GM21367 (cell line): ENCODE results near the gene SLF1.
A peak's percentile ranks its signal among the peaks of the same experiment; 100 is the strongest.

Experiments used
- ATAC-seq: cut with Tn5 transposase; IDR thresholded peaks from one replicate; pipeline ENCODE4 v1.9.1; 2021; ENCODE audit not compliant: unreplicated experiment

SLF1 gene

DNA sequence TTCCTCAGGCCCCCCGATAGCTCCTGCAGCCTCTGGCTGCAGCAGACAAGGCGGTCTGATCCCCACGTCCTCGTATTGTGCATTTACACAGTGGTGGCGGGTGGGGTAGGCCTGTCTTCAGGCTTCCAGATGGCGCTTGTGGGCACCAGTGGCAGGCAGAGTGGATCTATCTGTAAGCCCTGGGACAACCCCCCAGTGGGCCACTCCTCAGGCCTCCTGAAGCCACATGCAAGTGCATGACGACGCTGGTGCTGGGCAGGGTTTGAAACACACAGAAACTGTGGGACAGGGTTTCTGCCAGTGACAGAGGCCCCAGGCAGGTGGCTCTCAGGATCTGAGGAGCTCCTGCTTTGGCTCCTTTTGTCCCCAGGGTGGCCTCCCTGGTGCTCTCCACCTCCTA lies 42.0 kb downstream of the SLF1 start:
- ATAC-seq: no peak

DNA sequence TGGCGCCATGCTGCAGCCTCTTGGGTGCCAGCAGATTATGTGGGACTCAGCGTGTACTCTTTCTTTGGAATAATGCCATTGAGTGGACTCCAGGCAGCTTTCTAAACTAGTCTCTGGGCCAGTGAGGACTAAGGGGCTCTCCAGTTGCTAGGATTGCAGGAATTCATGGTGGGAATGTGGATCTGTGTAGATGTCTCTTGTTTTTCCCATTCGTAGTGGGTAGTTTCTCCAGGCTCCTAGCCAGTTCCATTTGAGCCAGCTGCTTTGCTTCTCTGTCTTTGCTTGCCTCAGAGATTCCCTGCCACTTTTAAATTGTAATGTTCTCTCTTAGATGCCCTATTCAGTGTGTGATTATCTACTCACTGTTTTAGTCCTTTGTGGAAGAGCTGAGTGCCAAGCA lies 42.6 kb downstream of the SLF1 start:
- no peak for ATAC-seq

DNA sequence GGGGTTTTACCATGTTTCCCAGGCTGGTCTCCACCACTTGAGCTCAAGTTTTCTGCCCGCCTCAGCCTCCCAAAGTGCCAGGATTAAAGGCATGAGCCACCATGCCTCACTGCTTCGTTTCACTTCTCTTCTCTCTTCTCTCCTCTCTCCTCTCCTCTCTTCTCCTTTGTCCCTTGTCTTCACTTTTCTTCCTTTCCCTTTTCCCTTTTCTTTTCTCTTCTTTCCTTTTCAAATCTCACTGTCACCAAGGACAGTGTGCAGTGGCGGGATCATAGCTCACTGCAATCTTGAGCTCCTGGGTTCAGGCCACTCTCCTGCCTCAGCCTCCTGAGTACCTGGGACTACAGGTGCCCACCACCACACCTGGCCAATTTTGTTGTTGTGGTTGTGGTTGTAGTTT lies 49.5 kb downstream of the SLF1 start:
- no peak for ATAC-seq

- ATAC-seq: no peak
Observed at GRCh38 chr5:94670726-94671125, 52.3 kb downstream of the SLF1 start.

- ATAC-seq: no peak
Observed at GRCh38 chr5:94672746-94673145, 54.3 kb downstream of the SLF1 start.

DNA sequence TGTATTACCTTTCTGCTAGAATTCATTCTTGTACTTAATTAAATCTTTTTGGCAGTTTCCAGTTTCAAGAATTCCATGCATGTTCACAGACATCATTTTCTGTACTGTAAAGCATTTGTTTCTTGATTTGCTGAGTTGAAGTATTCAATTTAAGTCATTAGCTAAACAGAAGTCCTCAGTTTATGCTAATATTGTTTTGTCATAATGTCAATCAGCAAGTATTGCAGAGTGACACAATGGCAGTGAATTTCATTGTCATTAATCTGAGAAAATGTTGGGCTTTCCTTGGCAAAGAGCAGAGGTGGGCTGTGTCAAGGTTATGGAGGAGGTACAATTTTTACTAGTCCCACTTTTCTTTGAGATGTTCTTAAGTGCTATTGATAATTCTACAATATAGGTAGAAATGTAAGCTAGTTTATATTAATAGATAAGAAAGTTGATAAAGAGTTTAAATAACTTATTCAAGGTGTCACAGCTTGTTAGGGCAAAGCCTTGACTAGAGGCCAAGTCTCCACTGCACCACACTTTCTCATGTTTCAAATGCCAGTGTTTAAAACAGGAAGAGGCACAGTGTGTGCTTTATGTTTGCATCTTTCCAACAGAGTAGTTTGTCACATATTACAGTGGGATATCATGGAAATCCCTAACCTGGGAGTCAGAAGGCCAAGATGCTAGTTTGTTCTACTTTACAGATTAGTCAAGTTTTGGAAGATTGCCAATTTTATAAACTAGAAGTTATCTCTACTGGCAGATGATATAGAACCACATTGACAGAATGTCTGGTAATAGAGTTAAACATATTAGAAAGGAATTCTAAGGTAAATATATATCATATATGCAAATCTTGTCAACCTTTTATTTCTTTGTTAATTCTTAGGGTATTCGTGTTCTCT lies 56.3 kb downstream of the SLF1 start:
- ATAC-seq: no peak

DNA sequence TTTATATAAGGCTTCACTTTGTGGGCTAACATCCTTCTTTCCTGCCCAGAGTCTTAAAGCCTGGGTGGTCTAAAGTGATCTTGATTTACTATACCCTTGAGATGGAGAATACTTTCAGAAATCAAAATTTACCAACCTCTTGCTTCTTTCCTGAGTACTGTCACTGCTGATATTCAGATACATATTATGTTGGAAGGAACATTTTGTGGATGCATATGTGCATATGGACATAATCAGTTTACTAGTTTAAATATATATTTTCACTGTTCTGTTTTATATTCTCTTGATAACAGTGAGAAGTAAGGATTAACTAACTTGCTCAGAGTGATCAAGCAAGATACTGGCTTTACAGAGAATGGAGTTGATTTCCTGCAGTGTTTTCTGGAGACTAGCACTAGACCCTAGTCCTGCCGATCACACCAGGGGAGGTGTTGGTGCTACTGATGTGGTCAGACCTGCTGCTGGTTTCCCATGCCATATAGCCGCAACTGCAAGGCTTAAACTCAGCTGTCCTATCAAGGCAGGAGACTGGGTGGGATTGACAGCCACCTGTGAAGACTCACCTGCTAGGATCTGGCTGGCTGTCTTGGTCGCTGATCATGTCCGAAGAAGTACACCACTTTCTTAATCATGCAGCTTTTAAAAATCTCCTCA lies 57.6 kb downstream of the SLF1 start:
- no peak for ATAC-seq

GRCh38 chr5:94682814-94683520 lies 64.5 kb downstream of the SLF1 start:
- ATAC-seq: no peak

DNA sequence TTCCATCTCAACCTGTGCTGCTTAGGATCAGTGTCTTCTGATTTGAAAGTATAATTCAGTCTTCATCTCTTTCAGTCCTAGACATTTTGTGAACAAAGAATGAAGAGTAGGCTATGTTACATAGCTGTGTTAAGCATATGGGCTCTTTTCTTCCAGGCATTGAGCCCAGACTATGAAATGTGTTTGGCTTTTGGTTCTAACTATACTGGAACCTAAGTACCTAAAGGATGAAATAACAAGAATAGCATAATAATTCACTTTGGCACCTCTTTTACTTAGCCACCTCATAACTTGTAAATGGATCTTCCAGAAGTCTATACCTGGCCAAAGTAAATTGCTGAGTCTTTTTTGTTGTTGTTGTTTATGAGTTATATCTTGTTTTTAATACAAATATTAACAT lies 71.4 kb downstream of the SLF1 start:
- ATAC-seq: no peak

GRCh38 chr5:94690778-94691177 lies 72.3 kb downstream of the SLF1 start:
- no peak for ATAC-seq

GRCh38 chr5:94691291-94691690 lies 72.8 kb downstream of the SLF1 start:
- no peak for ATAC-seq

DNA sequence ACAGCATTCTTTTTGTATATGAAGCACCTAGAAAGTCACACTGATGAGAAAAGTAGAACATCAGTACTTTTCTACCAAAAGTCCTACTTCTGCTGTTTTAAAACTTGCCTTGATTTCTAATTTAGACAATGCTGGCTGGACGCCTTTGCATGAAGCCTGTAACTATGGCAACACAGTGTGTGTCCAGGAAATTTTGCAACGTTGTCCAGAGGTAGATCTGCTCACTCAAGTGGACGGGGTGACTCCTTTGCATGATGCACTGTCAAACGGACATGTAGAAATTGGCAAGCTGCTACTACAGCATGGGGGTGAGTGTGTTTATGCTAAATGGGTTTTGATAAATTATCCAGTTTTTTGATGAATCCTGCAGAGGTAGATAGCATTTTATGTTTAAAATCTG lies 73.5 kb downstream of the SLF1 start:
- no peak for ATAC-seq

GRCh38 chr5:94692581-94692980 lies 74.1 kb downstream of the SLF1 start:
- no peak for ATAC-seq

DNA sequence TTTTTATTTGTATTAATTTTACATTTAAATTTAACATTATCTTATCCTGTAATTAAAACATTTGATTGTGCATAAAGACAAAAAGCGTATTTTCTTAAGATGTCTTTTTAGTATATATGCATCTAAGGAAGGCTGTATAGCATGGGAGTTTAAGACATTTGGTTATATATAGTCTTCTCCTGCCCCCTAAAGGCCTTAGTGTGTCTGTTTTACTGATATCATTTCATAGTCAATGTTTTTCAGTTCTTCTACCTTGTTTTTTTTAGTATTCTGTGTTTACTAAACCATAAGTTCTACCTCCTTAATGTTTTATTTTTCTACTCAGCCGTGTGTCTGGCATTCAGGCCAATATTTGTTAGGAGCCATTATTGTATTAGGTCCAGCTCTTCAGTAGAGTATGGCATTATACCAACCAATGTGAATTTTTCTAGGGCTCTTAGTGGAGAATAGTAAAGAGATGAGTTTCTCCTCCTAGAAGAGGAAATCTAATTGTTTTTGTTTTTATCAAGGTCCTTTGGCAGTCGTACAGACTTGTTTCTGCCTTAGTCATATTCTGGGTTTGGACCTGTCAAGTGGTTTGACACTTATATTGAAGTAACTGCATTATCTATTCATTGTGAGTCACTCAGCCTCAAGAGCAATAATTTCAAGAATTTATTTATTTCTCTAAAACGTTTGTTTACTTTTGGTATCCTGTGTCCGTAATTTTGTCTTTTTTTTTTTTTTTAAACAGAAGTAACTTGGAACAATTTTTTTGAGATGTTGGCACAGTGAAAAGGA lies 74.8 kb downstream of the SLF1 start:
- ATAC-seq: peak; percentile 81

- no peak for ATAC-seq
Observed at GRCh38 chr5:94693845-94694370, 75.4 kb downstream of the SLF1 start.

DNA sequence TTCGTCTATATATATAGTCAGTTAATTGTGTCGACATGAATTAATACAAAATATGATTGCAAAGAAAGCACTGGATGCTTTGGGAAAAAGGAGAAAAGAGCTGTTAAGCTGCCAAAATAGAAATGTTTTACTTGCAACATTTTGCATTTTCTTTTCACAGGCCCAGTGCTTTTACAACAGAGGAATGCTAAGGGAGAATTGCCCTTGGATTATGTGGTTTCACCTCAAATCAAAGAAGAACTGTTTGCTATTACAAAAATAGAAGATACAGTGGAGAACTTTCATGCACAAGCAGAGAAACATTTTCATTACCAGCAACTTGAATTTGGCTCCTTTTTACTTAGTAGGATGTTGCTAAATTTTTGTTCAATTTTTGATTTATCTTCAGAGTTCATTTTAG lies 76.2 kb downstream of the SLF1 start:
- no peak for ATAC-seq

DNA sequence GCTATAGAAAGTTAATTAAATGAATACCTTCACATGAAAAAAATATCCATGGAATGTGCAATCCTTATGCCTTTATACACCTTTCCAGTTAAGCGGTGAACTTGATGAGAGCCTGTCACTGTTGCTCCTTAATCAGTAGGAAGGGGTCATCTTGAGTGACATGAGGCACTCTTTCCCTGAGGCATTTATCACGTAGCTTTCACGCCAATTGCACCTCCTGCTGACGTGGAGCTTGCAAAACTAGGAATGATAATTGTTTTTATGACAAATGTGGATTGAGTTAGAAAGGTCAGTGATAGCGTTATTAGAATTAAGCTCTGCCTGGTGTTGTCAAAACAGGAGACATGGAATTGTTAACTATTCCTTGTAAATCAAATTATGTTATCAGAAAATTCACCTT lies 79.7 kb downstream of the SLF1 start:
- no peak for ATAC-seq

DNA sequence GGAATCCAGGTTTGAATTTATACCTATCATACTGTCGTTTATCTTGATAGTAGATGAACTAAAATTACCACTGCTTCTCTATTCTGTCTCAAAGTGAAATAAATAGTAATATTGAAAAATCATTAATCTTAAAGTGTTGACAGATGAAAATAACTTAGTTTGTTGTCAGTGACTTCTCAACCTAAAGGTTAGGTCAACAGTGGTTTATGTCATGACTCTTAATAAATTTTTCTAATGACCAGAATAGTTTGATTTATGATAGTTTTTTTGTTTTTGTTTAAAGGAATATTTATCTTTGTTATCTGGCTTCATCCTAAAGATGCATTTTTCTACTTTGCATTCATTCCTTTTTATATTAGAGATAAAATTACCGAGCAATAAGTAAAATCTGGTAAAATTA lies 81.1 kb downstream of the SLF1 start:
- ATAC-seq: no peak

DNA sequence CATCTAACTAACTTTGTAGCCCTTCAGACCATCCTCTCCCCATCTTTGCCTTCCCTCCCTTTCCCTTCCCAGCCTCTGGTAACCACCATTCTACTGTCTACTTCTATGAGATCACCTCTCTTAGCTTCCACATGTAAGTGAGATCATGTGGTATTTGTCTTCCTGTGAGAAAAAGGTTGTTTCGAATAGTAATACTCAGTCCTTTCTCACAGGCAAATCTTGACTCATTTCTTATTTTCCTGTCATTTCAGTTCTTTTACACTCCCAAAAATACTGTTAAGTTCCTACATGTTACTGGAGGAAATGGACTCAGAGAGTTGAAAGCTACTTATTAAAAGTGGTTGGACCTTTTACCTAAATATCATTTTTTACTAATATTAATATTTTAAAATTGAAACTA lies 82.1 kb downstream of the SLF1 start:
- peak; percentile 69 for ATAC-seq

DNA sequence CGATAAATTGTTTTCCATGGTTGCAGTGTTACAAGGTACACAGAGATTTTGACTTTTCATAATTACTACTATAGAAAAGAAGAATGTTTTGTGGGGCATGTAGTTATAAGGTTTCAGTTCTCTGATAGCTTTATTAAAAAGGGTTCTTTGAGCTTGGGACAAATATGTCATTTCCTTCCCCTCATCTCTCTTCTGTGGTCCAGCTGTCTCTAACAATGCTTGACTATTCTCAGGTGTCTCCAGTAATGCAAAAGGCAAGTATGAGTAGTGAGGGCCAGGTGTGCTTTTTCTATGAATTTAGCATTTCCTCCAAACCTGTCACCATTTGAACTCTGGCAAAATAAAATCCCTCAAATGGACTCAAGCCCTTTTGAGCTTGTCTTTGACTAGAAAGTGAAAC lies 84.3 kb downstream of the SLF1 start:
- ATAC-seq: peak; percentile 58

- ATAC-seq: no peak
Observed at GRCh38 chr5:94705427-94705826, 87.0 kb downstream of the SLF1 start.
